Karpas-422 (cell line): ENCODE data around the gene HOOK1. TPM values are rescaled to one million over a fixed set of nuclear protein-coding genes. Genes with fewer than 3 reads are reported as not detected.
"Not testable (repeated sequence)": the region's sequence is repeated elsewhere in the genome, so short reads cannot be mapped to it uniquely, and the experiment has no call there.

Experiments used
- DNase-seq: peaks from one replicate; pipeline ENCODE4 v3.0.0-alpha.2; 2015
- H2AFZ ChIP-seq: fragments of 200-600 bp; sonication (generic); 2 replicates; pipeline ENCODE4 v1.6.1; 2014; ENCODE audit warnings: antibody characterized with exemption, low read length, mixed read lengths
- H3K27ac ChIP-seq: fragments of 200-600 bp; sonication (generic); 2 replicates; pipeline ENCODE4 v1.5.1; 2014; ENCODE audit warnings: mild to moderate bottlenecking, low read length, moderate library complexity
- H3K27me3 ChIP-seq: fragments of 200-600 bp; sonication (generic); 2 replicates; pipeline ENCODE4 v1.6.1; 2014; ENCODE audit warnings: low read length, mixed read lengths
- H3K36me3 ChIP-seq: fragments of 200-600 bp; sonication (generic); 2 replicates; pipeline ENCODE4 v1.6.1; 2014; ENCODE audit warnings: low read length, mixed read lengths; ENCODE audit not compliant: insufficient read depth
- H3K4me1 ChIP-seq: fragments of 200-600 bp; sonication (generic); 2 replicates; pipeline ENCODE4 v1.6.1; 2014; ENCODE audit warnings: mild to moderate bottlenecking, low read length, mixed read lengths
- H3K4me2 ChIP-seq: fragments of 200-600 bp; sonication (generic); 2 replicates; pipeline ENCODE4 v1.6.1; 2014; ENCODE audit warnings: low read length, low read depth, mild to moderate bottlenecking; ENCODE audit not compliant: poor library complexity, severe bottlenecking
- H3K4me3 ChIP-seq: fragments of 200-600 bp; sonication (generic); 2 replicates; pipeline ENCODE4 v1.5.1; 2014; ENCODE audit warnings: mild to moderate bottlenecking, antibody characterized with exemption, low read length, mixed read lengths
- H3K79me2 ChIP-seq: fragments of 200-600 bp; sonication (generic); 2 replicates; pipeline ENCODE4 v1.6.1; 2014; ENCODE audit warnings: mild to moderate bottlenecking, low read length, mixed read lengths
- H3K9ac ChIP-seq: fragments of 200-600 bp; sonication (generic); 2 replicates; pipeline ENCODE4 v1.6.0; 2014; ENCODE audit warnings: low read length
- H3K9me2 ChIP-seq: fragments of 200-600 bp; sonication (generic), shearing (Covaris generic); replicated peaks from 2 replicates; pipeline ENCODE4 v1.6.0; 2014; ENCODE audit warnings: mild to moderate bottlenecking, low read length, moderate library complexity; ENCODE audit not compliant: insufficient read depth
- H3K9me3 ChIP-seq: fragments of 300-700, 200-600 bp; sonication (generic); 2 replicates; pipeline ENCODE4 v1.6.1; 2014; ENCODE audit warnings: low read length, mixed read lengths
- H4K20me1 ChIP-seq: fragments of 200-600 bp; sonication (generic); 2 replicates; pipeline ENCODE4 v1.6.1; 2014; ENCODE audit warnings: mild to moderate bottlenecking, antibody characterized with exemption, low read length, low read depth; ENCODE audit not compliant: insufficient read depth
- total RNA-seq: library from RNA; depleted of rRNA; stranded (reverse); fragments of >200 nt; shearing (Covaris generic); gene quantifications from 2 replicates; pipeline ENCODE4 v1.2.3, GENCODE V29; 2014; ENCODE audit warnings: low replicate concordance

The HOOK1 gene
- total RNA-seq, 1 experiment from 2014 or later, result not detected

DNA sequence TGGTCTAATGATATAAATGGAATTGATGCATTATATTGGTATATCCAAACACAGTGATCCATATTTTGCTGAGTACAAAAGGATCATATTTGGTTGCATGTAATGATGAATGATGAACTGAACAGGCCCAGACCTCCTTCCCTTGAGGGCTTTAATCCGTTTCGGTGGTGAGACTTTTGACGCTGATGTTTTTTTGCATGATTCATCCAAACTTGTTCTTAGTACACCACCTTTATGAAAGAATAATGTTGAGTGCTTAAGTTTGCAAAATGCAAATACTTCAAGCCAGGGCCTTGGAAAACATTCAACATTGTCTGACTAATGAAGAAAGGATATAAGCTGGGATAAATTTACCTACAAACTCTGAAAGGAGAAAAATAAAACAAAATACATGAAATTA lies 19.2 kb downstream of the HOOK1 start:
- DNase-seq, result no peak
- Histone ChIP-seq H3K27me3 (no peaks in the 10 kb centered on the region), H3K9ac (no peak overlapping the region), H2AFZ (no peak overlapping the region), H3K9me2 (no peaks in the 10 kb centered on the region), H3K9me3 (no peaks in the 10 kb centered on the region), H3K4me1 (no peaks in the 10 kb centered on the region), H3K79me2 (no peaks in the 10 kb centered on the region), H4K20me1 (no peaks in the 10 kb centered on the region), H3K4me2 (no peak overlapping the region), H3K36me3 (no peaks in the 10 kb centered on the region), H3K27ac (no peak overlapping the region), H3K4me3 (no peak overlapping the region)

DNA sequence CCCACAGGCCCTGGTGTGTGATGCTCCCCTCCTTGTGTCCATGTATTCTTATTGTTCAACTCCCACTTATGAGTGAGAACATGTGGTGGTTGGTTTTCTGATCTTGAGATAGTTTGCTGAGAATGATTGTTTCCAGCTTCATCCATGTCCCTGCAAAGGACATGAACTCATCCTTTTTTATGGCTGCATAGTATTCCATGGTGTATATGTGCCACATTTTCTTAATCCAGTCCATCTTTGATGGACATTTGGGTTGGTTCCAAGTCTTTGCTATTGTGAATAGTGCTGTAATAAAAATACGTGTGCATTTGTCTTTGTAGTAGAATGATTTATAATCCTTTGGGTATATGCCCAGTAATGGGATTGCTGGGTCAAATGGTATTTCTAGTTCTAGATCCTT lies 23.1 kb downstream of the HOOK1 start:
- H3K9me2 ChIP-seq, H3K79me2 ChIP-seq, H3K27ac ChIP-seq, DNase-seq, H3K4me2 ChIP-seq, H3K27me3 ChIP-seq, H3K9ac ChIP-seq, H3K9me3 ChIP-seq, H2AFZ ChIP-seq, H4K20me1 ChIP-seq, H3K36me3 ChIP-seq, H3K4me3 ChIP-seq, H3K4me1 ChIP-seq: not testable (repeated sequence)

DNA sequence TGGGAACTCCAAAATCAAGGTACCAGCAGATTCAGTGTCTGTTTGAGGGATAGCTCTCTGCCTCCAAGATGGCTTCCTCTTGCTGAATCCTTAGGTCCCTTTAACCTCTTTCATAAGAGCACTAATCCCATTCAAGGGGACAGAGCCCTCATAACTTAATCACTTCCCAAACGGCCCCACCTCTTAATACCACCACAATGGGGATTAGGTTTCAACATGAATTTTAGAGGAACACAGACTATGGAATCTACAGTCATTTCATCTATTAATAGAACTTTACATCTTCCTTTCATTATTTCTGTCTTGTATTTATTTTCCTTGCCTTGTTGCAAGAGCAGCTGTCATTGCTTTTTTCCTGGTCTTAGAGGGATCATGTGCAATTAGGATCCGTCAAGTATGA lies 30.3 kb downstream of the HOOK1 start:
- H4K20me1 ChIP-seq, result no peaks in the 10 kb centered on the region
- H3K9ac ChIP-seq, result no peak overlapping the region
- H3K79me2 ChIP-seq, result no peaks in the 10 kb centered on the region
- no peaks in the 10 kb centered on the region for H3K27me3 ChIP-seq
- H2AFZ ChIP-seq, result no peak overlapping the region
- no peaks in the 10 kb centered on the region for H3K9me2 ChIP-seq
- H3K27ac ChIP-seq, result no peak overlapping the region
- H3K4me3 ChIP-seq, result no peak overlapping the region
- H3K4me1 ChIP-seq, result no peaks in the 10 kb centered on the region
- no peaks in the 10 kb centered on the region for H3K36me3 ChIP-seq
- no peaks in the 10 kb centered on the region for H3K9me3 ChIP-seq
- DNase-seq, result no peak
- H3K4me2 ChIP-seq, result no peak overlapping the region

DNA sequence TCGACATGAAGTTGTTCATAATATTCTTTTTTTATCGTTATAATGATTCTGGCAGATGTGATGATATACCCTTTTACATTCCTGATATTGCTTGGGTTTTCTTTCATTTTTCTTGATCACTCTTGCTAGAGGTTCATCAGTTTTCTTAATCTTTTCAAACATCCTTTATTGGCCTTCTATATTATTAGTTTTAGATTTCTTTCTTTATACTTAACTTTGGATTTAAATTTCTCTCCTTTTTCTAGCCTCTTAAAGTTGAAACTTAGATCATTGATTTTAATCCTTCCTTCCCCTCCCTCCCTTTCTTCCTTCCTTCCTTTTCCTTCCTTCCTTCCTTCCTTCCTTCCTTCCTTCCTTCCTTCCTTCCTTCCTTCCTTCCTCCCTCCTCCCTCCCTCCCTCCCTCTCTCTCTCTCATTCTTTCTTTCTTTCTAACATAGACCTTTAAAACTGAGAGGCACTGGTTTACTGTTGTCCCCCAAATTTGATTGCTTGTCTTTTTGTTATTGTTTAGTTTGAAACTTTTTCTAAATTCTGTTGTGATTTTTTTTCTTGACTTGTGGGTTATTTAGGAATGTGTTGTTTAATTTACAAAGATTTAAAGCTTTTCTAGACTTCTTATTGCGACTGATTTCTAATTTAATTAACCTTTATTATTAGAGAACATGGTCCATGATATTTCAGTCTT lies 31.6 kb downstream of the HOOK1 start:
- no peaks in the 10 kb centered on the region for H3K27me3 ChIP-seq
- H3K4me1 ChIP-seq, result no peaks in the 10 kb centered on the region
- no peaks in the 10 kb centered on the region for H3K9me3 ChIP-seq
- no peaks in the 10 kb centered on the region for H3K79me2 ChIP-seq
- DNase-seq, result no peak
- H3K4me3 ChIP-seq, result no peak overlapping the region
- no peaks in the 10 kb centered on the region for H4K20me1 ChIP-seq
- H3K4me2 ChIP-seq, result no peak overlapping the region
- H3K9ac ChIP-seq, result no peak overlapping the region
- H2AFZ ChIP-seq, result no peak overlapping the region
- H3K36me3 ChIP-seq, result no peaks in the 10 kb centered on the region
- H3K9me2 ChIP-seq, result no peaks in the 10 kb centered on the region
- no peak overlapping the region for H3K27ac ChIP-seq

DNA sequence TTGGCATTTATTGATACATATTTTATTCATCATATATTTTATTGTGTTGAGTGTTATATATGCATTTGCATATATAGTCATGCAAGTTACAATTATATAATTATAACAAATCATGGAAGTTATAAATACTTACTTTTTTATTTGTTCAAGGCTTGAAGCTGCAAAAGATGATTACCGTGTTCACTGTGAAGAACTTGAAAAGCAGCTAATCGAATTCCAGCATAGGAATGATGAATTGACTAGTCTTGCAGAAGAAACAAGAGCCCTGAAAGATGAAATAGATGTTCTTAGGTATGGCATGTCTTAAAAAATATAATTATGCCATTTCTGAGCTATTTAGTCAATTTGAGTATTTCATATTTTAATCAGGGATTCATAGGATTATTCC lies 32.1 kb downstream of the HOOK1 start:
- no peak for DNase-seq
- H3K4me2 ChIP-seq, result no peak overlapping the region
- no peaks in the 10 kb centered on the region for H3K79me2 ChIP-seq
- no peaks in the 10 kb centered on the region for H3K9me3 ChIP-seq
- no peaks in the 10 kb centered on the region for H3K4me1 ChIP-seq
- H3K27me3 ChIP-seq, result no peaks in the 10 kb centered on the region
- H3K9ac ChIP-seq, result no peak overlapping the region
- H3K36me3 ChIP-seq, result no peaks in the 10 kb centered on the region
- H3K27ac ChIP-seq, result no peak overlapping the region
- no peak overlapping the region for H3K4me3 ChIP-seq
- H2AFZ ChIP-seq, result no peak overlapping the region
- H3K9me2 ChIP-seq, result no peaks in the 10 kb centered on the region
- H4K20me1 ChIP-seq, result no peaks in the 10 kb centered on the region

DNA sequence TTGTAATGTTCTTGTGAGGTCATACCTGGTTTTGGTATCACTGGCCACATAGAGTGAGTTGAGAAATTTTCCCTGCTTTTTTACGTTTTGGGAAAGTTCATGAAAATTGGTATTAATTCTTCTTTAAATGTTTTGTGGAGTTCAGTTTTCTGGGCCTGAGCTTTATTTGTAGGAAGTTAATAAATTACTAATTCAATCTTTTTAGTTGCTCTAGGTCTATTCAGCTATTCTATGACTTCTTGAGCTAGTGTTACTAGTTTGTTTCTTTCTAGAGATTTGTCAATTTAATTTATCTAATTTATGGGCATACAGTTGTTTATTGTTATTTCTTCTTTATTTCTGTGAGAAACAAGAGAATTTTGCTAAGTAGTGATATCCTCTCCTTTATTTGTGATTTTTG lies 37.4 kb downstream of the HOOK1 start:
- H3K4me3 ChIP-seq, result no peak overlapping the region

DNA sequence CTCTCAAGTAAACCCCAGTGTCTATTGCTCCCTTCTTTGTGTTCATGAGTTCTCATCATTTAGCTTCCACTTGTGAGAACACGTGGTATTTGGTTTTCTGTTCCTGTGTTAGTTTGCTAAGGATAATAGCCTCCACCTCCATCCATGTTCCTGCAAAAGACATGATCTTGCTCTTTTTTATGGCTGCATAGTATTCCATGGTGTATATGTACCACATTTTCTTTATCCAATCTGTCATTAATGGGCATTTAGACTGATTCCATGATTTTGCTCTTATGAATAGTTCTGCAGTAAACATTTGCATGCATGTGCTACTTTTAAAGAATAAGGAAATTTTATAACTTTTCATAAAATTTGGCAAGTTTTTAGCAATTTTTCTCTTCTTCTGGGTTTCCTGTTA lies 40.5 kb downstream of the HOOK1 start:
- H3K9me3 ChIP-seq, H3K27ac ChIP-seq, H3K9ac ChIP-seq, H2AFZ ChIP-seq, H4K20me1 ChIP-seq, H3K36me3 ChIP-seq, DNase-seq, H3K4me1 ChIP-seq, H3K4me2 ChIP-seq, H3K79me2 ChIP-seq, H3K9me2 ChIP-seq, H3K27me3 ChIP-seq, H3K4me3 ChIP-seq: not testable (repeated sequence)

More for the DNA sequence above, 37.4 kb downstream of the HOOK1 start:
- Histone ChIP-seq H3K27me3 (no peaks in the 10 kb centered on the region), H3K36me3 (no peaks in the 10 kb centered on the region), H3K27ac (no peak overlapping the region), H3K4me1 (no peaks in the 10 kb centered on the region), H3K9ac (no peak overlapping the region), H3K79me2 (no peaks in the 10 kb centered on the region), H4K20me1 (no peaks in the 10 kb centered on the region), H2AFZ (no peak overlapping the region), H3K9me2 (no peaks in the 10 kb centered on the region), H3K4me2 (no peak overlapping the region), H3K9me3 (no peaks in the 10 kb centered on the region)
- DNase-seq, result no peak

DNA sequence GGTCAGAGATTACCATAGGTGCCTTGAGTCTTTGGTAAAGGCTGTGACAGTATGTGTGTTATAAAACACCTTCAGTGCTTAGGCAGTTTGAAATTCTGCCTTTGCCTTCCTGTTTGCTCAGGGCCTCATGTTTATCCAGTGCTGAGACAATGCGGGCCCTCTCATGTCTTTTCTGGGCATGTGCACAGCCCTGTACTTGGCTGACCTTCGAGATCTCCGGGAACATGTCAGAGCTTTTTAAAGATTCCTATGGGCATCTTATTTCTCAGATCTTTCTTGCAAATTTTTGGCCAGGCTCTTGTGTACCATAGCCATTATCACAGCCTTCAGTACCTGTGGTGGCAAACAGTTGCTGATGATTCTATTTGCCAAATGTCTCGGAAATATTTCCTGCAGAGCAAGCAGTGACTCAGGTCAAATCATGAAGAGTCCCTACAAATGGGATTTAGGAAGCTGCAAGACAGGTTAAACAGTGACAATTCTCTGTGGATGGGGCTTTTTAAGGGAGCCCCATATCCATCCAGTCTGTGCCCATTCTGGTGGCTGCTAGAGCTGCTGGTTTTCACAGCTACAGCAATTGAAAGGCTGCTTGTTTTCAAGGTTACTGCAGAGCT lies 42.1 kb downstream of the HOOK1 start:
- Histone ChIP-seq H4K20me1 (no peaks in the 10 kb centered on the region), H3K9me3 (no peaks in the 10 kb centered on the region), H3K27me3 (no peaks in the 10 kb centered on the region), H3K4me2 (no peak overlapping the region), H3K79me2 (no peaks in the 10 kb centered on the region), H3K4me1 (no peaks in the 10 kb centered on the region), H3K27ac (no peak overlapping the region), H2AFZ (no peak overlapping the region), H3K36me3 (no peaks in the 10 kb centered on the region), H3K9ac (no peak overlapping the region), H3K4me3 (no peak overlapping the region), H3K9me2 (no peaks in the 10 kb centered on the region)
- no peak for DNase-seq
